Measurements from ENCODE around the gene NHSL2. TPM values are rescaled to one million over a fixed set of nuclear protein-coding genes. Genes with fewer than 3 reads are reported as not detected.

The NHSL2 gene
- total RNA-seq, 4 donors from 2014 or later = 16.2 to 26.5 (median 23.0) TPM

GRCh38 chrX:72028701-72029470, 118.2 kb downstream of the NHSL2 start:
- TF ChIP-seq POLR2A (IDR thresholded peaks at IDR 0.05) (no peak), EP300 (IDR thresholded peaks at IDR 0.05) (no peak), CTCF (IDR thresholded peaks at IDR 0.05) (no peak)
- no peak for DNase-seq (ENCODE audit: low spot score in 2 of 2)
- Histone ChIP-seq H3K36me3 (no peaks in the 10 kb centered on the region), H3K27ac (peak overlapping the region in 1 of 4 donors; percentile 47), H3K4me3 (no peak overlapping the region), H3K27me3 (peaks cover 0 to 9% of the 10 kb centered on the region in 2 donors), H3K9me3 (no peaks in the 10 kb centered on the region), H3K4me1 (peaks cover 0 to 24% (median 4%) of the 10 kb centered on the region in 4 donors)
- 50 to 80% methylated on average over 1 to 6 of the region's 6 CpGs for WGBS, 2 donors

- H3K27ac ChIP-seq = peak overlapping the region in 2 of 4 donors; percentile 47 to 57
- TF ChIP-seq CTCF (IDR thresholded peaks at IDR 0.05) (no peak), EP300 (IDR thresholded peaks at IDR 0.05) (no peak), POLR2A (IDR thresholded peaks at IDR 0.05) (no peak)
- H3K27me3 ChIP-seq = peaks cover 0 to 9% of the 10 kb centered on the region in 2 donors
- DNase-seq (ENCODE audit: low spot score in 2 of 2) = no peak
- H3K36me3 ChIP-seq = no peaks in the 10 kb centered on the region
- WGBS, 2 donors = 23 to 40% methylated on average over 5 to 7 of the region's 7 CpGs
- no peaks in the 10 kb centered on the region for H3K9me3 ChIP-seq
- H3K4me1 ChIP-seq = peaks cover 0 to 24% (median 4%) of the 10 kb centered on the region in 4 donors
- no peak overlapping the region for H3K4me3 ChIP-seq
Measured at GRCh38 chrX:72029483-72030411, 119.1 kb downstream of the NHSL2 start.

- peaks cover 0 to 5% of the 10 kb centered on the region in 2 donors for H3K27me3 ChIP-seq
- DNase-seq (ENCODE audit: low spot score in 2 of 2) = no peak
- no peak for TF ChIP-seq POLR2A (IDR thresholded peaks at IDR 0.05)
- no peak for TF ChIP-seq CTCF (IDR thresholded peaks at IDR 0.05)
- no peak for TF ChIP-seq EP300 (IDR thresholded peaks at IDR 0.05)
- no peak overlapping the region for H3K4me3 ChIP-seq
- 50 to 63% methylated on average over 3 of the region's 3 CpGs for WGBS, 2 donors
- no peaks in the 10 kb centered on the region for H3K36me3 ChIP-seq
- H3K4me1 ChIP-seq = peaks cover 0 to 24% (median 4%) of the 10 kb centered on the region in 4 donors
- peak overlapping the region in 2 of 4 donors; percentile 47 to 57 for H3K27ac ChIP-seq
- no peaks in the 10 kb centered on the region for H3K9me3 ChIP-seq
Measured at GRCh38 chrX:72030431-72030830, 119.8 kb downstream of the NHSL2 start.

GRCh38 chrX:72031118-72031517, 120.5 kb downstream of the NHSL2 start:
- no peaks in the 10 kb centered on the region for H3K36me3 ChIP-seq
- H3K4me3 ChIP-seq = no peak overlapping the region
- no peak for DNase-seq (ENCODE audit: low spot score in 2 of 2)
- WGBS, 2 donors = 60 to 100% methylated on average over 1 of the region's 1 CpG
- no peak overlapping the region for H3K27ac ChIP-seq
- no peak for TF ChIP-seq EP300 (IDR thresholded peaks at IDR 0.05)
- TF ChIP-seq CTCF (IDR thresholded peaks at IDR 0.05) = no peak
- no peak for TF ChIP-seq POLR2A (IDR thresholded peaks at IDR 0.05)
- H3K27me3 ChIP-seq = no peaks in the 10 kb centered on the region
- H3K9me3 ChIP-seq = no peaks in the 10 kb centered on the region
- peaks cover 0 to 24% (median 4%) of the 10 kb centered on the region in 4 donors for H3K4me1 ChIP-seq
